ENCODE data around the gene CEP19.

CEP19 gene

DNA sequence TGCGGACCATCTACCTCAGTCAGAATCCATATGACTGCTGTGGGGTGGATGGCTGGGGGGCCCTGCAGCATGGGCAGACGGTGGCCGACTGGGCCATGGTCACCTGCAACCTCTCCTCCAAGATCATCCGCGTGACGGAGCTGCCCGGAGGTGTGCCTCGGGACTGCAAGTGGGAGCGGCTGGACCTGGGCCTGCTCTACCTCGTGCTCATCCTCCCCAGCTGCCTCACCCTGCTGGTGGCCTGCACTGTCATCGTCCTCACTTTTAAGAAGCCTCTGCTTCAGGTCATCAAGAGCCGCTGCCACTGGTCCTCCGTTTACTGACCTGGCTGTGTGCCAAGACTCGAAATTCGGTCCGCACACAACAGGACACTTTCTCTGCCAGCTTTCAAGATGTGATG lies 50.6 kb downstream of the CEP19 start:
- TF ChIP-seq CTCF (IDR thresholded peaks at IDR 0.05; ENCODE audit: low read depth, low read length), result no peak
- H3K4me3 ChIP-seq (ENCODE audit: low read depth, low read length), result no peak overlapping the region

- no peak overlapping the region for H3K4me3 ChIP-seq (ENCODE audit: low read depth, low read length)
- no peak for TF ChIP-seq CTCF (IDR thresholded peaks at IDR 0.05; ENCODE audit: low read depth, low read length)
These were observed 51.5 kb downstream of the CEP19 start for GRCh38 chr3:196660381-196661166.

GRCh38 chr3:196659901-196660351 lies 52.1 kb downstream of the CEP19 start:
- no peak overlapping the region for H3K4me3 ChIP-seq (ENCODE audit: low read depth, low read length)
- TF ChIP-seq CTCF (IDR thresholded peaks at IDR 0.05; ENCODE audit: low read depth, low read length), result no peak
